DND-41 (cell line): ENCODE measurements around the gene HOXD8.

Experiments
- ATAC-seq: fragments of 200-7000 bp; cut with Tn5 transposase; 3 replicates; pipeline ENCODE4 v1.9.1; 2021; ENCODE audit warnings: low read depth; ENCODE audit not compliant: insufficient read depth
- DNase-seq: peaks from one replicate; pipeline ENCODE4 v3.0.0-alpha.2; 2020
- H2AFZ ChIP-seq: 2 replicates; pipeline ENCODE4 v1.6.0; 2012; ENCODE audit warnings: low read depth, low read length
- H3K27ac ChIP-seq: 2 replicates; pipeline ENCODE4 v1.5.1; 2012; ENCODE audit warnings: low read length, inconsistent platforms
- H3K27me3 ChIP-seq: fragments of 200-600 bp; sonication (generic); 2 replicates; pipeline ENCODE4 v1.6.0; 2012; ENCODE audit warnings: low read length, mild to moderate bottlenecking, inconsistent platforms; ENCODE audit not compliant: insufficient read depth, poor library complexity
- H3K36me3 ChIP-seq: 2 replicates; pipeline ENCODE4 v1.5.1; 2012; ENCODE audit warnings: low read length, inconsistent platforms; ENCODE audit not compliant: insufficient read depth
- H3K4me1 ChIP-seq: 2 replicates; pipeline ENCODE4 v1.5.1; 2012; ENCODE audit warnings: mild to moderate bottlenecking, low read length; ENCODE audit not compliant: insufficient read depth
- H3K4me2 ChIP-seq: 2 replicates; pipeline ENCODE4 v1.6.0; 2012; ENCODE audit warnings: mild to moderate bottlenecking, moderate library complexity, low read length, inconsistent platforms; ENCODE audit not compliant: insufficient read depth
- H3K4me3 ChIP-seq, 2 experiments: fragments of 200-600 bp in 1 of 2; shearing (Covaris generic) in 1 of 2; 2 replicates each; pipeline ENCODE4 v1.5.1; 2012 to 2016; ENCODE audit warnings: inconsistent platforms in 2 of 2, low read length in 2 of 2, mild to moderate bottlenecking in 2 of 2, low read depth in 1 of 2, moderate library complexity in 1 of 2
- H3K79me2 ChIP-seq: 2 replicates; pipeline ENCODE4 v1.6.0; 2012; ENCODE audit warnings: low read length, inconsistent platforms; ENCODE audit not compliant: insufficient read depth
- H3K9ac ChIP-seq: 2 replicates; pipeline ENCODE4 v1.6.0; 2012; ENCODE audit warnings: low read depth, mild to moderate bottlenecking, inconsistent platforms, low read length, moderate library complexity
- H3K9me3 ChIP-seq: 2 replicates; pipeline ENCODE4 v1.5.1; 2012; ENCODE audit warnings: low read length, moderate library complexity, mild to moderate bottlenecking, inconsistent platforms; ENCODE audit not compliant: insufficient read depth, severe bottlenecking
- H4K20me1 ChIP-seq: 2 replicates; pipeline ENCODE4 v1.6.0; 2012; ENCODE audit warnings: low read length; ENCODE audit not compliant: insufficient read depth
- CTCF ChIP-seq: IDR thresholded peaks from 2 replicates; pipeline ENCODE4 v1.5.1; 2012; ENCODE audit warnings: borderline replicate concordance, low read length, moderate library complexity, mild to moderate bottlenecking; ENCODE audit not compliant: poor library complexity, severe bottlenecking; ENCODE audit errors: extremely low read depth
- EZH2 ChIP-seq: IDR thresholded peaks from 3 replicates; pipeline ENCODE4 v1.6.1; 2012; ENCODE audit warnings: borderline replicate concordance, low read depth, mild to moderate bottlenecking, moderate library complexity, low read length, inconsistent platforms; ENCODE audit not compliant: severe bottlenecking

The HOXD8 gene

DNA sequence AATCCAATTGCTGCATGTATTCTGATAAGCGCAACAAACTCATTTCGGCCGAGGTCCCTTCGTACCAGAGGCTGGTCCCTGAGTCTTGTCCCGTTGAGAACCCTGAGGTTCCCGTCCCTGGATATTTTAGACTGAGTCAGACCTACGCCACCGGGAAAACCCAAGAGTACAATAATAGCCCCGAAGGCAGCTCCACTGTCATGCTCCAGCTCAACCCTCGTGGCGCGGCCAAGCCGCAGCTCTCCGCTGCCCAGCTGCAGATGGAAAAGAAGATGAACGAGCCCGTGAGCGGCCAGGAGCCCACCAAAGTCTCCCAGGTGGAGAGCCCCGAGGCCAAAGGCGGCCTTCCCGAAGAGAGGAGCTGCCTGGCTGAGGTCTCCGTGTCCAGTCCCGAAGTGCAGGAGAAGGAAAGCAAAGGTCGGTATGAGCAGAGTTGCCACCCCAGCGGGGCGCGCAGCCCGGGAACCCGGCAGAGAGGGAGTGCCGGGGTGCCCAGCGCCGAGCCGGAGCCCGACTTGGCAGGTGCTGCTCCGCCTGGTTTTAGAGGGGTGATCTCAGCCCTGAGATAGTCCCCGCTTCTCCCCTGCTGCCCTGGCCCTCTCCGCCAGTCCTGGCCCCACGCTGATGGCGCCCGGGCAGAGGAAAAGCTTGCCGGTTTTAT, 12.2 kb upstream of the HOXD8 start:
- no peaks in the 10 kb centered on the region for H3K36me3 ChIP-seq
- no peak overlapping the region for H3K4me2 ChIP-seq
- no peak overlapping the region for H3K9ac ChIP-seq
- no peak for DNase-seq
- no peak for ATAC-seq
- H3K79me2 ChIP-seq, result no peaks in the 10 kb centered on the region
- H3K27ac ChIP-seq, result no peak overlapping the region
- H3K9me3 ChIP-seq, result no peaks in the 10 kb centered on the region
- no peaks in the 10 kb centered on the region for H4K20me1 ChIP-seq
- no peak overlapping the region for H2AFZ ChIP-seq
- no peaks in the 10 kb centered on the region for H3K4me1 ChIP-seq
- no peak overlapping the region for H3K4me3 ChIP-seq
- no peaks in the 10 kb centered on the region for H3K27me3 ChIP-seq
- TF ChIP-seq CTCF, result no peak
- TF ChIP-seq EZH2, result no peak

DNA sequence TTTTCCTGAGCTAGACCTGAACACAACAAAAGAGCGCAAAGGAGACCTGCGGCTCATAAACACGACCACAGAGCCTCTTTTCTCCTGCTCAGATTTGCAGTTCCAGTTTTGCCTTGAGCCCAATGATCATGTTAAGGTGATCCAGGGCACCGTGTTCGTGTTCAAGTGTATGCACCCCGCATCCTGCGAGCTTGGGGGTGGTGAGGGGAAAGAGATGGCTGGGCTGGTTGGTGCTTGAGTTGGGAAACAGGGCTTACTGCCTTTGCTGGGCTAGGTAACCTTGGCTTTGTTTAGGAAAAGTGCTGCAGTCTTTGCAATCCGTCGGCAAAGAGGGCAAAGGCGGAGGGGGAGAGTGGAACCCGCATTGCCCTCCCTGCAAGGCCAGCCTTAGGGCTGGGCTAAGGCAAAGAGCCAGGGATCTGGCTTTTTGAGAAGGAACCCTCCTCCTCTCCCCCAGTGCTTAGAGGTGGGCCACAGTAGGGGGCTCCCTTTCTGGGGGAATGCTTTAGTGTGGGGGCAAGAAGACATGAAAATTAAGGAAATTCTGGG, 11.6 kb upstream of the HOXD8 start:
- Histone ChIP-seq H2AFZ (no peak overlapping the region), H4K20me1 (no peaks in the 10 kb centered on the region), H3K36me3 (no peaks in the 10 kb centered on the region), H3K79me2 (no peaks in the 10 kb centered on the region), H3K9me3 (no peaks in the 10 kb centered on the region), H3K4me3 (no peak overlapping the region), H3K27ac (no peak overlapping the region), H3K9ac (no peak overlapping the region), H3K4me1 (no peaks in the 10 kb centered on the region), H3K4me2 (no peak overlapping the region), H3K27me3 (no peaks in the 10 kb centered on the region)
- ATAC-seq (no peak), DNase-seq (no peak)
- TF ChIP-seq CTCF, result no peak
- no peak for TF ChIP-seq EZH2

GRCh38 chr2:176118601-176119339, 10.7 kb upstream of the HOXD8 start:
- Histone ChIP-seq H3K9ac (no peak overlapping the region), H4K20me1 (no peaks in the 10 kb centered on the region), H3K4me3 (no peak overlapping the region), H3K4me1 (no peaks in the 10 kb centered on the region), H3K36me3 (no peaks in the 10 kb centered on the region), H3K27ac (no peak overlapping the region), H3K9me3 (no peaks in the 10 kb centered on the region), H3K27me3 (no peaks in the 10 kb centered on the region), H3K79me2 (no peaks in the 10 kb centered on the region), H2AFZ (no peak overlapping the region), H3K4me2 (no peak overlapping the region)
- peak; percentile 65 for TF ChIP-seq CTCF
- TF ChIP-seq EZH2, result no peak
- DNase-seq, result peak; percentile 15
- peak; percentile 55; the same call in 2 of the 3 replicates for ATAC-seq
